DOHH2 (cell line): Measurements from ENCODE around the gene GRB7.

Source experiments
- EZH2phosphoT487 ChIP-seq: fragments of 200-600 bp; sonication (generic); IDR thresholded peaks from 2 replicates; pipeline ENCODE4 v1.6.1; 2017; ENCODE audit warnings: borderline replicate concordance, mild to moderate bottlenecking, antibody characterized with exemption, low read length, moderate library complexity, mixed read lengths
- TF ChIP-seq, protein P1 (sequence below): fragments of 200-600 bp; sonication (generic); IDR thresholded peaks from one replicate; pipeline ENCODE4 v1.5.1; 2014; ENCODE audit warnings: antibody characterized with exemption, mild to moderate bottlenecking, low read depth, low read length; ENCODE audit not compliant: poor library complexity, severe bottlenecking

DNA sequence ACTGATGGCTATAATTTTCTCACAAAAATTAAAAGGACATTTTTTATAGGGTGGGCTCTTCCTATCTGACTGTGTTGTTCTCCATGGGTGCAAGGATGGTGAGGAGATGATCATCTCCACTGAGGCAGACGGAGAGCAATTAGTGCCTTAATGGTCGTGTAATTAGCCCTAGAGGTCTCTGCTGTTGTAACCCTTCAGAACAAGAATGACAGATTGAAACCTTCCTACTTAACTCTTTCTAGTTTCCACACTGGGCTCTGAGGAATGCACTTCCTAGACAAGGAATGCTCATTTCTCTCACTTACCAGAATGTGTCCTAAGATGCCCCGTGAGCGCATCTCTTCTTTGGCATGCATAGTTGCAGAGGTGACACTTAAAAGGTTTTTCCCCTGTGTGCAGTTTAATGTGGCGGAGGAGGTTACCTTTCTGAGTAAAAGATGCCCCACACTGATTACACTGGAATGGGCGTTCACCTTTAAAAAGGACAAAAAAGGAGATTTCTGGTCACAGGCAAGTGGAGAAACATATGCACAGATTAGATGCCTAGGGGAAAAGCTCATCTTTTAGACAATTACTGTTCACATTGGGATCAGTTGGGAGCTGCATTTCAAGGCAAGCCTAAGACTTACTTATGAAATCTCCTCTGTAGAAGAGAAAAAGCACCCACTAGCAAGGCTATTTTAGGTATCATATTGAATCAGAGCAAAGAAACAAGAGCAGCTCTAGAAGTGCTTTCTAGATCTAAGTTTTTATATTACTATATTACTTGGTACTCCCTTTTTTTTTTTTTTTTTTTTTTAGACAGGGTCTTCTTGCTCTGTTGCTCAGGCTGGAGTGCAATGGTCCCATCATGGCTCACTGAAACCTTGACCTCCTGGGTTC is 53.6 kb downstream of the GRB7 start:
- TF ChIP-seq, protein P1, sequence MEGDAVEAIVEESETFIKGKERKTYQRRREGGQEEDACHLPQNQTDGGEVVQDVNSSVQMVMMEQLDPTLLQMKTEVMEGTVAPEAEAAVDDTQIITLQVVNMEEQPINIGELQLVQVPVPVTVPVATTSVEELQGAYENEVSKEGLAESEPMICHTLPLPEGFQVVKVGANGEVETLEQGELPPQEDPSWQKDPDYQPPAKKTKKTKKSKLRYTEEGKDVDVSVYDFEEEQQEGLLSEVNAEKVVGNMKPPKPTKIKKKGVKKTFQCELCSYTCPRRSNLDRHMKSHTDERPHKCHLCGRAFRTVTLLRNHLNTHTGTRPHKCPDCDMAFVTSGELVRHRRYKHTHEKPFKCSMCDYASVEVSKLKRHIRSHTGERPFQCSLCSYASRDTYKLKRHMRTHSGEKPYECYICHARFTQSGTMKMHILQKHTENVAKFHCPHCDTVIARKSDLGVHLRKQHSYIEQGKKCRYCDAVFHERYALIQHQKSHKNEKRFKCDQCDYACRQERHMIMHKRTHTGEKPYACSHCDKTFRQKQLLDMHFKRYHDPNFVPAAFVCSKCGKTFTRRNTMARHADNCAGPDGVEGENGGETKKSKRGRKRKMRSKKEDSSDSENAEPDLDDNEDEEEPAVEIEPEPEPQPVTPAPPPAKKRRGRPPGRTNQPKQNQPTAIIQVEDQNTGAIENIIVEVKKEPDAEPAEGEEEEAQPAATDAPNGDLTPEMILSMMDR = no peak
- no peak for TF ChIP-seq EZH2phosphoT487
